ENCODE results near the gene EXOC3.
A peak's percentile ranks its signal among the peaks of the same experiment; 100 is the strongest.

The EXOC3 gene

DNA sequence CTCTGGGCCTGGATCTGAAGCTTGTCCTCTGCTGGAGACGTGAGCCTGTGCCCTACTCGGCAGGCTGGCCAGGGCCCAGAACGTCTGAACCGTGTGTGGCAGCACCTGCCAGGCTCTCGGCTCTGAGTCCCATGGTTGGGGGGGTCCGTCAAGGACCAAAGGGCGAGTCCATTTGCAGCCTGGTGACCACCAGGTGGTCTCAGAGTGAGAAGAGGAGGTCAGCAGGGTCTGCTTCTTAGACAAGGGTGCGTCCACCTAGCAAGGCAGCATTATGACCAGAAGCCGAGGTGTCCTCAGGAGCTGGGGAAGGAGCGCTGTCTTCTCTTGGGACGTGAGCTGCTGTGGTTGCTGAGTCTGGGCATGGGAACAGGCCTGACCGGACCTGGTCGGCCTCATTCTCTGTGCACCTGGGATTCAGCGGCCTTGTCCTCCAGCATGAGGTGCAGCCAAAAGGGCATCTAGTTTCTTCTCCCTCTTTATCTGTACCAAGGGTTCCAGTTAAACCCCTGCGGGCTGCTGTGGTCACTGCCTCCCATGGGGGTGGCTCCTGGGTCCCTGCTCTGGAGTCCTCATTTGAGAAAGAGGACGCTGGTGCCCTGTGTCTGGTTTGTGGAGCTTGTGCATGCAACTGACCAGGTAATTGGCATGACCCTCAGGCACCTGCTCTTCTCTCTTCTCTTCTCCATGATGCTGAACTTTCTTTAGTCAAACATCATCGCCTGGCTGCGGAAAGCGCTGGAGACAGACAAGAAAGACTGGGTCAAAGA lies 14.4 kb downstream of the EXOC3 start:
- no peak for DNase-seq

DNA sequence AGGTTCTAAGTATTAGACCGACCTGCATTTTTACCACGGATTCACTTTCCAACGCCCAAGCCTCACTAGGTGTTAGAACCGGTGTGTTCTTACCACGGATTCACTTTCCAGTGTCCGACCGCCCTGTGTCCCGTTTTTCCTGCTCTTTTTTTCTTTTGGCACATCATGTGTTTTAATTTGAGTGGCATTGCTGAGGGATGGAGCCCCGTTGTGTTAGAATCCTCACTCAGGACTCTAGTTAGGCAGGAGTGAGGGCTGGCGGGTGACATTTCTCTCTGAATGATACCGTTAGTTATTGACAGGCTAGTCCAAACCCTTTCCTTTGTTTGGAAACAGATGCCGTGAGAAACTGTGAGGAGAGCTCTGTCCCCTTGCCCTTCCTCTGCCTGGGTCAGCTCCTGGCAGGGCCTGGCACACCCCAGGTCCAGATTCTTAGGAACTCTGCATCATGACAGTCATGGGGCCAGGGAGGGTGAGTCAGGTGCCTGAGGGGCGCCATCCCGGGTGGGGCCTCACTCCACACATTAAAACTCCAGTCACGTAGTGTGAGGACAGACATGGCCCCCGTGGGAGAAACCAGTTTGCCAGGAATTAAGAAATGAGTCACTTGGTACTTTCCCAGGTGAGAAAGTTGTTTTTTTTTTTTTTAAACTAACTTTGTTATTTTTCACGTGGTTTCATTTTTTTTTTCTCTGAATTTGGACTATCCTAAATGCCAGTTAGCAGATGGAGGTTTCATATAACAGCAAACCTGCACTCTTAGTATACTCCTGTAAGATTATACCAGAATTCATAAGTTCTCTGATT lies 15.8 kb downstream of the EXOC3 start:
- peak; percentile 46 for DNase-seq

DNA sequence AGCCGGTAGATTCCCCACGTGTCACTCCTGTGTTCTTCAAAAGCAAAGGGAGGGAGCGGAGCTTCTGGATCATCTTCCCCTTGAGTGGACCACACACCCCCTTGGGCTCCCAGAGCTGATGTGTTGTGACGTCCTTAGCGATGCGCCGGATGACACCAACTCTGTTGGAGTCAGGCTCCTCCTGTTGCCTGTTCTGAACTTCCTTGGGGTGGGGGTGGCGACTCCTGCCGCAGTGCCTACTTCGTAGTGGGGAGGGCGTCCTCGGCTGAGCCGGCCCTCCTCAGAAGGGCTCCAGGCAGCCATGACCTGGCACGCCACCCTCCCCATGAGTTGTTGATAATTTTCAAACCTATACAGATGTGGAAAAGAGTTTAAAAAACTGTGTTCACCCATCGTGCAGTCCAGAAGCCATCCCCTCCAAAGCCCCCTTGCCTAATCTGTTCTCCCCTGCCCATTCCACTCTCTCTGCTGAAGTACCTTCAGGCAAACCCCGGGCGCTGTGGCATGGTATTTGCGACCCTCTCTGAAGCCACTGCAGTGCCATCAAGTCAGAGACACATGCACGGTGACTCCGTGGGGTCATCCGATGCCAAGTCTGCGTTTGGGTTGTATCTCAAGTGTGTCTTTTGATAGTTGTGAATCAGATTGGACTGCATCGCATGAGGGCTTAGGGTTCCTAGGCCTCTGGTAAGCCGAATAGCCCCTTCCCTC lies 16.7 kb downstream of the EXOC3 start:
- no peak for DNase-seq

DNA sequence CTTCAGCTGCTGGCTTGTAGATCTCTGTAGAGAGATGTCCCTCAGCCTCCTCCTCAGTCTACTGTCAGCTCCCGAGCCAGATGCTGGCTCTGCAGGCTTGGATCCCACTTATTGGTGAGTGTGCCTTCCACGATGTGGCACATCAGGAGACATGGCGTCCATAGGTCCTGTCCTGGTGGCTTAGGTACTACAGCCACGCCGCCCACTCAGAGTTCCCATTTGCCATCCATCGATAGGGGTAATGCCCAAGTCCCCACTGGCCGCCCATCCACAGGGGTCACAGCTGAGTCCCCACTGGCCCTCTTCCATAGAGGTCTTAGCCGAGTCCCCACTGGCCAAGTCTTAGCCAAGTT lies 17.3 kb downstream of the EXOC3 start:
- no peak for DNase-seq

DNA sequence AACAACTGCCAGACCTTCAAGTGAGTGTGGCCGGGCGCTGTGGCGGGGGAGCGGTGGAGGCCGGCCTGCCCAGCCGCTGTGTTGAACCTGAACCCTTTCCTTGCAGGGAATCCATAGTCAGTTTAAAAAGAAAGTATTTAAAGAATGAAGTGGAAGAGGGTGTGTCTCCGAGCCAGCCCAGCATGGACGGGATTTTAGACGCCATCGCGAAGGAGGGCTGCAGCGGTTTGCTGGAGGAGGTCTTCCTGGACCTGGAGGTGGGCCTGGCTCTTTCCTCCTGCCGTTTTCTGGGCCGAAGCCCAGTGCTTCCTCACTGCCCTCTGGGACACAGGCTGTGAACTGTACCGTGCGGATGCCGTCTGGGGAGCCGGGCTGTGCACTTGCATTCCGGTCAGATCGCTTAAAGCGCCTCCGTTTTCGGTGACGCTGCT lies 19.1 kb downstream of the EXOC3 start:
- DNase-seq, result no peak

DNA sequence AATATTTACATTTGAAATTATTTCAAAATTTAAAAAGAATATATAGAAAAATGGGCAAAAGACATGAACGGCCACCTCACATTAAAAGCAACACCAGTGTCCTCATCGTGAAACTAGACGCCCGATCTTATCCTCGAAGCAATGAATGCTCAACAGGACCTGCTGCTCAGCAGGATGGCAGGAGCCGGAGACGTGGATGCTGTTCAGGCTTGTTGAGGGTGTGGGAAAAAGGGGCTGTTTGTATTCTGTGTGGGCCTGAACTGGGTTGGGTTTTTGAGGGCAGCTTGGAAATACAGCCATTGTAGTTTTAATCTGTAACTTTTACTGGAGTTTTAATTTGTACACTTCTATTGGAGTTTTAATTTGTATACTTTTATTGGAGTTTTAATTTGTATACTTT lies 20.3 kb downstream of the EXOC3 start:
- no peak for DNase-seq

DNA sequence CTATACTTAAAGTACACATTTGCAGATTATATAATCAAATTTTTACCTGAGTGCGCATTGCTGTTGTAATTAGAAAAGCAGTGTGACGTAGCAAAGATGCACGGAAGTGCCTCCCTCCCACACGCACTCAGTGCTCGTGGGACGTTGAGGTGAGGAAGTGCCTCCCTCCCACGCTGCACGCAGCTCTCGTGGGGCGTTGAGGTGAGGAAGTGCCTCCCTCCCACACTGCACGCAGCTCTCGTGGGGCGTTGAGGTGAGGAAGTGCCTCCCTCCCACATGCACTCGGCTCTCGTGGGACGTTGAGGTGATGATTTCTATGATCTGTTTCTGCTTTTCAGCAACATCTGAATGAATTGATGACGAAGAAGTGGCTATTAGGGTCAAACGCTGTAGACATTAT lies 21.0 kb downstream of the EXOC3 start:
- no peak for DNase-seq

DNA sequence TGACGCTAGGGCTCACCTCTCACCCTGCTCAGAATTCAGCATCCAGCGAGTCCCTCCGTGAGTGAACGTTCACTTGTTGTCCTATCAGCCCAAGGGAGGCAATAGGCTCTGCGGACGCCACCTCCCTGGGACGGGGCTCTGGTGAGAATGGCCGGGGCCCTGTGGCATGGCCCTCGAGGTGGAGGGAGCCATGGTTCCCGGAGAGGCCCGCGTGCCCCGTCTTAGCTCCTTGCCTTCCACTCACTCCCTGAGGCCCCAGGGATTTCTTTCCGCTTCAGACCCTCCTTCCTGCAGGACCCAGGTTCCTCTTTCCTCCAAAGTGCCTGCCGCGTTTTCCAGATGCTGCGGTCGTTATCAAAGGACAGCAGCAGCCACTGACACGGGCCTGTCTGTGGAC lies 21.5 kb downstream of the EXOC3 start:
- no peak for DNase-seq

DNA sequence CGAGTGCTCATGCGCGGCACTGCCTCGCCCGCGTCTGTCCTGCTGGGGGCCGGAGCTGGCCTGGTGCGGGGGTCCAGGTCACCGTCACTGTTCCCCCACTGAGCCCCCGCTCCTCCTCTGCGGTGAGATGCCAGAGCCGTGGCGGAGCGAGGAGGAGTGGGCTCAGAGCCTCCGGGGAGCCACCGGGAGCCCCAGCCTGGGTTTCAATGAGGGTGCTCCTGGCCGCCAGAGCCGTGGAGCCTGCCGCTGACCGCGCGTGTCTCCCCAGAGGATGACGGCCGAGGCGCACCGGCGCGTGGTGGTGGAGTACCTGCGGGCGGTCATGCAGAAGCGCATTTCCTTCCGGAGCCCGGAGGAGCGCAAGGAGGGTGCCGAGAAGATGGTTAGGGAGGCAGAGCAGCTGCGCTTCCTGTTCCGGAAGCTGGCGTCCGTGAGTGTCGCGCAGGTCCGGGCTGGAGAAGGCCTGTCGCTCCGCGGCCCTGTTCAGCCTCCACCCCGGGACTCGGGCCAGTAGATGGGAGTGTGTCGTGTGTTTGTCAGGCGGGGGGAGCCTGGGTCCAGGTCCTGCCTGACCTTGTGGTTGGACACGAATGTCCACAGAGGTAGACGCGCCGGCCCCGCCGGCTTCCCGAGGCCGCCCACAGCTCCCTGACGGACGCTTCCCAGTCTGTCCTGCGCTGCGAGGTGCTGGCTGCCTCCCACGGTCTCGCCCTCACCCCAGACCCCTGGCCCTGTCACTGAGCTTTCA lies 22.0 kb downstream of the EXOC3 start:
- no peak for DNase-seq

DNA sequence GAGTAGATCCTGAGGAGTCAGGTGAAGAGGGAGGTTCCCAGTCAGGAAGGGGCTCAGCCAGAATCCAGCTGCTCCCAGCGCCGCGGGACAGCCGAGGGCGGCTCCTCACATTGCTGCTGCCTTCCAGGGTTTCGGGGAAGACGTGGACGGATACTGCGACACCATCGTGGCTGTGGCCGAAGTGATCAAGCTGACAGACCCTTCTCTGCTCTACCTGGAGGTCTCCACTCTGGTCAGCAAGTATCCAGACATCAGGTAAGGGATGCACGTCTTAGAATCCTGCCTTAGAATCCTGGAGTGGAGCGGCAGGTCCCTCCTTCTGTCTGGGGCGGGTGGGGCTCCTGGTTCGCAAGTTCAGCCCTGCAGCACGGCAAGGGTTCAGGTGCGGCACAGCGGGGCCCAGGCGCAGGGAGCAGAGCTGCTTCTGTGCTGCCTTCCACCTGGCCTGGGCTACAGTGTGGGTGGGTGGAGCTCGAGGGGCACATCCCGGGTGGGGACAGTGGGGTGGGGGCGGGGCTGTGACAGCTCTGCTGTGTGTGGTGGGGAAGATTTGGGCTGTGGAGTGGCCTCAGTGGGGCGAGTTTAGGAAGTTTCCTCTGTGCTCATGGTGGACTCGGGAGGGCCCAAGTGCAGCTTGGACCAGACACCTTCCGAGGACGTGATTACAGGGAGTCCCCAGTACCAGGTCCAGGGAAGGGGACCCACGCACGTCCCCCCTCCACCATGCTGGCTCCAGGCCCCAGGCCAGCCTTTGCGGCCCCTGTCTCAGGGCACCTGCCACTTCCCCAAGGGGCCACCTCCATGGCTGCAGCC lies 22.8 kb downstream of the EXOC3 start:
- no peak for DNase-seq

DNA sequence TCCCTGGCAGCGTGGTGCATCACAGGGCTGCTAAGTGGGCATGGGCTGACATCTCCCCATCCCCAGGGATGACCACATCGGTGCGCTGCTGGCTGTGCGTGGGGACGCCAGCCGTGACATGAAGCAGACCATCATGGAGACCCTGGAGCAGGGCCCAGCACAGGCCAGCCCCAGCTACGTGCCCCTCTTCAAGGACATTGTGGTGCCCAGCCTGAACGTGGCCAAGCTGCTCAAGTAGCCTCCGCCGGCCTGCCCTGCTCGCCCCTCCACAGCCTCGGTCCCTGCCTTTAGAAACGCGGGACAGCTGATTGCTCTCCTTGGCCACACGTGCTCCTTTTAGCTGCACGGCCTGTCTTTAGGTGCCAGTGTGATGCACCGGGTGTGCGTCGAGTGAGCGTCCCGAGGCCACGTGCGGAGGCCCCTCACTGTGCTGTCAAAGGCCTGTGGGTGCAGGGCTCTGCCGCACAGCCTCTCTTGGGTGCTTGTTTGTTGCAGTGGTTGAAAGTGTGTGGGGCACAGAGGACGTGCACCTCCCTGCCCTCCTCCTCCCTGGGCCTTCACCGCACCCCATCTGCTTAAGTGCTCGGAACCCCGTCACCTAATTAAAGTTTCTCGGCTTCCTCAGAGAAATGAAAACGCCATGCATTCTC lies 23.8 kb downstream of the EXOC3 start:
- no peak for DNase-seq

DNA sequence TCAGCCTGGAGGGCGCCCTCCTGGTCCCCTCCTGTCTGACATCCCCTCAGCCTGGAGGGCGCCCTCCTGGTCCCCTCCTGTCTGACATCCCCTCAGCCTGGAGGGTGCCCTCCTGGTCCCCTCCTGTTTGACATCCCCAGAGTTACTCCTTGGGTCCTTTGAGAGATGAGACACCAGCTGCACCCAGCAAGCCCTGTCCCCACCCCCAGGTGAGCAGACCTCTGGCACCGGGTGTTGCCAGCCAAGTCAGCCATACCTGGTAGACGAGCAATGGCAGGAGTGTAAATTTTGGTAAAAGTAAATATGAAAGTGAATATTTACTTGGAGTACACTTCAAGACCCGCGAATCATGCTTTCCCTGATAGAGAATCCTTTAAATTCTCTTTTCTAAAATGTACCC lies 25.4 kb downstream of the EXOC3 start:
- no peak for DNase-seq

DNA sequence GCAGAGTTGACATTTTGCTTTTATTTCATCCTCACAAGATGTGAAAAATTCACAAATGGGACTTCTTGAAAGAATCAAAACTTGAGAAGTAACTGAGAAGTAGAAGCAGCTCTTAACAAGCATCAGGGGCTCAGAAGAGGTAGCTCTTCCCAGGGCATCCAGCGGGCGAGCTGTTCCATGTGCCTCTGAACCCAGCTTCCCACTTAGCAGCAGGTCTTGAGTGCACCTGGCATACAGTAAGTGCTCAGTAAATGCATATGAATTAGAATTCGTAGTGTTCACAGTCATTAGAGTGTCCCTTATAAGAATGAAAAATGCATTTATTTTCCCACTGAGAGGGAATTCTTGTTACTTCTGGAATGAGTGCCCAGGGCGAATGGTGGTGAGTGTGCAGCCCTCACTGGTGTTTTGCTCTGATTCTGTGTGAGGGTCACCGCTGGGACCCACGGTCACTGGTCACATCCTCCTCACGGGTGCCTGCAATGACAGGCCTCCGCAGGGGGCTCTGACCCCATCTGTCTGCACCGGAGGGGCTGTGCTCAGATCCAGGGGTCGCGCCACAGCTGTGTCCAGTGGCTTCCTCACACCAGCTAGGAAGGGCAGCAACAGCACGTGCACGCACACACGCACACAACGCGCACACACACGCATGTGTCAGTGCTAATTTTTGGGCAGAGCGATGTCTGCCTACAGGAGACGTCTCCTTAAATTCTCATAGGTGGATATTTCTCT lies 26.9 kb downstream of the EXOC3 start:
- DNase-seq, result no peak

DNA sequence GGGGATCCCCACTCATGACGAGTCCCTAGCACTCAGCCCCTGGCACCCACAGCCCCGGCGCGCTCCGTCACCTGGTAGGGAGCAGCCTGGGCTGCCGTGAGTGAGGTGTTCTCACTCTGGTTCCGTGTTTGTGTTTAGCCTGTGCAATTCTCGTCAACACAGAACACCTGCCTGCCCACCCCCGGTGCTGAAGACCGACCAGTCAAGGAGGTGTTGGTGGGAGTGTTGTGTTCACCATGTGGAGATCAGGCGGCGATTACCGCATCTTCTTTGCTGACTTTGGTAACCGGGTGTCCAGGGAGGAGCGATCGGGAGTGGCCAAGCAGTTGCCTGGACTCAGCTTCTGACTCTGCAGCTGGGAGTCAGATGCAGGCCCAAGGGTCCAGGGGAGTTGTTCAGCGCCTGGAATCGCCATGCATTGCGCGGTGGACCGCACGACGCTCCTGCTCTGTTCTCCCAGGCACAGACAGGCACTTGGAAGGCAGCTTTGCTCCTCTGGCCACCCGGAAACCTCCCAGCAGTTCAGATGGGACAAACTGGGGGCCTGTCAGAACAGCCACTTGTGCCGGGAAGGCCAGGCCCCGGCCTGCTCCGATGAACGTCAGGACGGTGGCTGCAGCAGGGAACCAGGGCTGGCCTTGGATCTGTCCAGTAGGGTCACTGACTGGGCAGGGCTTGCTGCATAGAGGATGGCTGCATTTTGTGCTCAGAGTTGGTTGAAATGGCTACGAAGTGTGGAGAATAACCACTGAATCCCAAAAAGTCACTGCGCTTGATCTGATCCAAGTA lies 28.2 kb downstream of the EXOC3 start:
- no peak for DNase-seq

DNA sequence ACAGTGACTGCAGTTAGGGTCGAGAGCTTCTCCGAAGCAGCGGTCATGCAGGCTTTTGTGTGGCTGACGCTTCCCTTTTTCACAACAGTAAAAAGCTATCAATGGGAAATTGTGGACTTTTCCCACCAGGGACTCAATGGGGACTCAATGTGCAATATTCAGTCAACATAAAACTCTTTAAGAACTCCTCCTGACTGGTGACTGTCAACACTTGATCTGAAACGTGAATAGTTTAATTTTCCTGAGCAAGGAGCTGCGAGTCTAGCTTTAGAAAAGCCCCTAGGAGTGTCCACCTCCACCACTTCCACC lies 28.7 kb downstream of the EXOC3 start:
- no peak for DNase-seq

DNA sequence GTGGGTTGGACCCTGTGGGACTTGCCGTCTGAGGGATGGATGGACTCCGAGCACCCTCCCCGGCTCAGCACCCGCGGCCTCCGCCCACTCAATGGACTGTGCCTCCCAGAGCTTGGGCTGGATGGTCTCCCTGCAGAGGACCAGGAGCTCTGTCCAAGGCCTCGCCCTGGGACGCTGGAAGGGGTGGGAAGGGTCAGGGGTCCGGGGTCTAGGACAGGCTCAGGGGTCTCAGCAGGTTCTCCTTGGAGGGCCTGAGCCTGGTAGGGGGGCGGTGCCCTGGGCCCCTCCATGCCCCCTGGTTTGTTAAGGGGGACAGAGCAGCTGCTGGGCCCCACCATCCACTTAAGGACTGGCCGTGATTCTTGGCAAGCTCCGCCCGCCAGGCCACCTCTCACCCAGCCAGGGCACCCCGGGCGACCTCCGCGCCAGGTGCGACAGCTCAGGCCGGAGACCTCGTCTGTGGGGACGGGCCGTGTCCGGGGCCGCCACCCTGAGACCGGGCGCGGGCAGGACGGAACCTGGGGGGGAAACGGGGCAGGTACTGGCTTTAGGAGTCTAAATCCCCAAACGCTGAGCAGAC lies 29.2 kb downstream of the EXOC3 start:
- no peak for DNase-seq

DNA sequence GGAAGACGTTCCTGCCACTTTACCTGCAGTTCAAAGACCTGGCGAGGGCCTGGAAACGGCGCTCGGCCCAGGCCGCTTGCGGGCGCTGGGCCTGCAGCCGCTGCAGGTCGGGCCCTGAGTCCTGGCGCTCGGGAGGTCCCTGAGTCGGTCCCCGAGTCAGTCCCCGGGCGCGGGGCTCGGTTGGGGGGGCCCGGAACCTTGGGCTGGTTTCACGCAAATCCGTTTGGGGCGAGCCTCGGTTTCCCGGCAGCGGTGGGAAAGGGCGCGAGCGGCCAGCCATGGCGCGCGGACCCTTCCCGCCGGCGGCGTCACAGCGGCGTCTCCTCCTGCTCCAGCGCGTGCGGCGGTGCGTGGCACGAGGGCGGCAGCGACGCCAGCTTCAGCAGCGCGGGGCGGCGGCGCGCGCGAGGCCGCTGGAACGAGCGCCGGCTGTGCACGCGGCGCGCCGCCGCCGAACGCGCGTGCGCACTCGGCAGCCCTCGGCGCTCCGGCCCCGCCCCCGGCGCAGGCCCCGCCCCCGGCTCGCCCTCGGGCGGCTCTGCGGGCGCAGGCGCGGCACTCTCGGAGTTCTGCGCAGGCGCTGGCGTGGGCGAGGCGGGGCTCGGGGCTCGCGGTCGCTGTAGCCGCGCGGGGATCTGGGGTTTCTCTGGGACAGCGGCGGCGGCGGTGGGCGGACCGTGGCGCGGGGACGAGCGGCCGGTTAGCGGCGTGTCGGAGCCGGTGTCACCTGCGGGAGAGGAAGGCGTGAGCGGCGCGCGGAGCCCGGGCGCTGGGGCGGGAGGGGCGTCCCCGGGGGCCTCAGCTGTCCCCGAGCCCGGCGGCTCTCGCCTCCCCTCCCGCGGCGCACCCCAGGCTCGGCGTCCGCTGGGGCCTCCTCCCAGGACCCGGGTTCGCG lies 29.9 kb downstream of the EXOC3 start:
- DNase-seq, result peak; percentile 79

DNA sequence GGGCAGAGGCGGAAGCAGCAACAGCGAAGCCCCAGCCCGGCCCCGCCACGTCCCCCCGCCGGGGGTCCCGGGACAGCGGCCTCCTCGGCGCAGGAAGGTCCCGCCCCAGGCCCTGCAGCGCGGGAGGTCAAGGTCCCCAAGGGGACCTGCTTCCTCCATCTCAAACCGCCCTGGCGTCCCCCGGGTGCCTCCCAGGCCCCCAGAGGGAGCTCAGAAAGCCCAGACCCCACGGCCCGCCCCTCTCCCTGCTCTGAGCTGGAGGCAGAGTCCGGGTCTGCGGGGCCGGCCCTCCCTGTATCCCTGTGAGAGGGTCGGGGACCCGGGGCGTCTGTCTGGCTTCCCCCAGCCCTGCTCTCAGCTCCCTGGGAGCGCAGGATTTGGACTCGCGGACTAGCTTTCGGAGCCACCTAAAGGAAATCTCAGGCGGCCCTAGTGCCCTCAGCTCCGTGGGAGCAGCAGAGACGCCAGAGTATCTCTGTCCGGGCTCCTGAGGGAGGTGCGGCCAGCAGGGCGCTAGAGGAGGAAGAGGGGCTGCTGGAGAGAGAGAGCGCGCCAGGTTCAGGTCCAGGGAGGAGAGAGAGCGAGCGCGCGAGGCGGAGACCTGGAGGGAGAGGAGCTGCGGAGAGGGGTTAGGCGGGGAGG lies 30.7 kb downstream of the EXOC3 start:
- DNase-seq, result peak; percentile 40

All from fibroblast of skin of back (primary cell).